Hypothalamus (tissue), 51 donors: Measurements from ENCODE around the gene C1QTNF8.
A peak's percentile ranks its signal among the peaks of the same experiment; 100 is the strongest.

Experiments
- DNase-seq, 51 donors: peaks; one replicate each; lab custom pipeline; 2025; lab: John Stamatoyannopoulos, UW

The C1QTNF8 gene, protein sequence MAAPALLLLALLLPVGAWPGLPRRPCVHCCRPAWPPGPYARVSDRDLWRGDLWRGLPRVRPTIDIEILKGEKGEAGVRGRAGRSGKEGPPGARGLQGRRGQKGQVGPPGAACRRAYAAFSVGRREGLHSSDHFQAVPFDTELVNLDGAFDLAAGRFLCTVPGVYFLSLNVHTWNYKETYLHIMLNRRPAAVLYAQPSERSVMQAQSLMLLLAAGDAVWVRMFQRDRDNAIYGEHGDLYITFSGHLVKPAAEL

DNA sequence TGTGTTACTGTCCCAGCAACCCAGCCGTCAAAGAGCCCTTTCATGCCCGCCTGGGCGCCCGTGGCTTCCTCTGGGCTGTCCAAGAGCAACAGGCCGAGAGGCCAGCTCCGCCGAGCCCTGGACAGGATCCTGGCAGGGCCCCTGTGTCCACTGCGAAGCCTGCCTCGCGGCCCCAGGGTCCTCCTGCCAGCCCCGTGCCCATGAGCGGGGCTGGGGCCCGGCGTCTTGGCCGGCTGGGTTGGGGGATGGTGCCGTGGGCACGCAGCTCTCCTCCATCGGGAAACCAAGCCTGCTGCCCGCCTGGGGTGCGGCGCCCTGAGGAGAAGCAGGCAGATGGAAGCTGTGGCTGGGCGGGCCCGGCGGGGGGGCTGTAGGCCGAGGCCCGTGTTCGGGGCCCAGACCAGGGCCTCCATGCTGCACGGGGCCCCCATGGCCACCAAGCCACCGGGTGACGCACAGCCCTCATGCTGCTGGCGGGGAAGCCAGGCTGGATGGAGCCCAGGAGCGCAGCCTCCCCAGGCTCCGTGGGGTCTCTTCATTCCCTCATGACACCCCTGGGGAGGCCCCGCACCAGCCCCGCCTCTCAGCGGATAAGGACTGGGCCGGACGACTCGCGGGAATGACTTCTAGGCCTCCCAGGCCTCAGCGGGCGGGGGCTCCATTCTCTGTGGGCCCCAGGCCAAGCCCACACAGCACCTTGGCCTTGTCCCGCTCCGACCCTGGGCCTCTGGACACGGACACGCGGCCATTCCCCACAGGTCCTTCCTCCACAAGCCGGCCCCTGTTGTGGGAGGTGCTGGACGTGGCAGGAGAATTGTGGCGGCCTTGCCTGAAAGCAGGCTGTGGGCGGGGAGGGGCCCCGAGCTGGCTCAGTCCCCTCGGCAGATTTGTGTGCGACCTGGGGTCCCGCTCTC is at the start of gene C1QTNF8:
Gene C1QTNF8, minus strand, starts transcription at position 76 of the 914 bp plus-strand sequence. CDS start 1,322 bp downstream, outside the sequence.
- peak in 17 of 51 donors; percentile 6 to 57 (median 21) for DNase-seq

DNA sequence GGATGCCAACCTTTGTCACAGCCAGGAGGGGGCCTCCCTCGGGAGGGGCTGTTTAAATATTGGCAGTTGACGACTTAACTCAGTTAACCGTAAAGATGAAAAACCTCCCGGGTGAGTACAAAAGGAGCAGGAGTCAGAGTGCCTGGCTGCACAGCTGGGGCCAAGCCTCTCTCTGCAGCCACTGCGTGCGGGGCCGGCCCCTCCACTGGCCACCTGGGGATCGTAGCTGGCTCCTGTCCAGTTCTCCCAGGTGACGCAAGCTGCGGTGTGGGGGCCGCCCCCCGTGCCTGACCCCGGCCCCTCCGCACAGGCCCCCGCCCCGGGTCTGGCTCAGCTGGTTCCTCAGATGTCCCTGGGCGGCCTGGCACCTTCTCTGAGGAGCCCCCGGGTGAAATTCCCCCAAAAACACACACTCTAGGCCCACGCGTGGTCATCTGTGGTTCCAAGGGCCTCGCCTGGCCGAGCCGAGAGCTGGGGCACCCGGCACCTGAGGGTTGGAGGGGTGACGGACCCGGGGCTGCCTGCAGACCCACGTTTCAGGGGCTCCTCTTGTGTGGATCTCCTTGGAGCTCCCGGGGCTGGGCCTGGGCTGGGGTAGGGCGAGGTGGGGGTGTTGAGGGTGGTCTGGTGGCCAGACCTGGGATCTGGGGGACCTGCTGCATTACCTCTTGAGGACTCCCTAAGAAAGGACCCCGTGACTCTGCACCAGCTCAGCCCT is 49.5 kb upstream of the C1QTNF8 start:
- DNase-seq = no peak

DNA sequence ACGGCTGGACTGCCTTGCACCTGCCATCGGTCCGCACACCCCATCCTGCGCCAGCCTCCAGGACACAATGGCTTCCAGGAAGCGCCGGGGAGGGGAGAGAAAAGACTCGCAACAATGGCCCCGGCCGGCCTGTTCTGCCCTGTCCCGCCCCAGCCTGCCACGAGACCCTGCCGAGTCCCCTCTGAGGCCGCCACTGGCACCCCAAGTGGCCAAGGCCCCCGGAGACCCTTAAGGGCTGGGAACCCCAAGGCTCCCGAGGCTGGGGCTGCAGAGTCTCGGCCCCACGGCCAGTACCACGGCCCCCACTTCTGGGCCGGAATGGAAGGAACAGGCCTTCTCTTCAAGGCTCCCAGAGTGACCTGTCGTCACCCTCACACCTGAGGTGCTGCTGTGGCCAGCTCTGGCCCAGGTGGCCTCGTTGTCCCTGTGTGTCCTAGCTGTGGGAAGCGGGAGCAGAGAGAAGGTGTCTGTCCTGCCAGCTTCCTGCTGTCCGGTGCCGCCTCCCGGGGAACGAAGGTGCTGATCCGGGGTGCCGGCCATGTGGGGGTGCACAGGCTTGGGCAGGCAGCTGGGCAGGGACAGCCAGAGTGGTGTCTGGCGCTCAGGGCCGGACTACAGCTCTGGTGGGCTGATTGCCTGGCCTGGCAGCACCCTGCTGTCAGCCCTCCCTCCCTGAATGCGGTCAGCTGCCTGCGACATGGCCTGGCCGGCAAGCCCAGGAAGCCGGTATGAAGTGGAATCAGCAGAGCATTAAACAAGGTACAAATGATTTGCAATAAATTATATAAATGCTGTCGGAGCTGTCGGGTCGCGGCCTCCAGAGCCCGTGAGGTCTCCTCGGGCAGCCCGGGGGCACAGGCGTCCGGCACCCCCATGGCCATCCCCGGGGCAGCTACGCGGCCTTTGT is 48.7 kb upstream of the C1QTNF8 start:
- DNase-seq = peak in 7 of 51 donors; percentile 12 to 41 (median 16)

GRCh38 chr16:1143761-1144450 is 47.9 kb upstream of the C1QTNF8 start:
- no peak for DNase-seq

DNA sequence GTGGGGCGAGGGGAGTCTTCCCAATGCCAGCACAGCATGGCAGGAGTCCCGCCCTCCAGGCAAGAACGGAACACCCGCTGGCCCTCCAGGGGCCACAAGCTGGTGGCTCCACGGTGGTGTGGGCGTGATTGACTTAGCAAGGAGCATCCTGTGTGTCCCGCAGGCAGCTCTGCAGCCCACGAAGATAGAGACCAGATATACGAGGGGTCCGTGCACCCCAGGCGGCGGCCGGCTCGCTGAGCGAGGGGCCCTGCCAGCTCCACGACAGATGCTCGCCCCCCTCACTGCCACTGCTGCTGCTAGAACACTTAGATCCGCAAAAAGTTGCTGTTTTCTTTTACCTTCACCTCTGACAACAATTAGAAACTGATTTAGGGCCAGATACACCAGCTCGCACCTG is 46.9 kb upstream of the C1QTNF8 start:
- DNase-seq = no peak

- DNase-seq = no peak
Measured at GRCh38 chr16:1141716-1142115, 45.7 kb upstream of the C1QTNF8 start.

DNA sequence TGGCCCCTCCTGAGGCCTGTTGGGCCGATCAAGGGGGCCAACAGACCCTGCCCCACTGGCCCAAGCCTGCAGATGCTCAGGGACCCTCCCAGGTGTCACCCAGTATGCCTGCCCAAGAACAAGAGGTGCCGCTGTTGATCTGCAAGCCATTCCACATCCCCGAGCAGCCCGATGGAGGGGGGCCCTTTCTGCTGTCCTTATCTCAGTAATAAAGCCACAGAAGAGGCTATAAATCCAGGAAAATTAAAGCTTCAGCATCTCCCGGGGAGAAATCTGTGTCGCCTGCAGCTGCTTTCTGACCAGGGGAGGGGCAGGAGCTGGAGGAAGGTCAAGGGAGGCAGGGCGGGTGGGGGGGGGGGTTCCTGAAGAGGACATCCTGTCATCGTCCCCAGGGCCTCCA is 45.1 kb upstream of the C1QTNF8 start:
- DNase-seq = no peak

DNA sequence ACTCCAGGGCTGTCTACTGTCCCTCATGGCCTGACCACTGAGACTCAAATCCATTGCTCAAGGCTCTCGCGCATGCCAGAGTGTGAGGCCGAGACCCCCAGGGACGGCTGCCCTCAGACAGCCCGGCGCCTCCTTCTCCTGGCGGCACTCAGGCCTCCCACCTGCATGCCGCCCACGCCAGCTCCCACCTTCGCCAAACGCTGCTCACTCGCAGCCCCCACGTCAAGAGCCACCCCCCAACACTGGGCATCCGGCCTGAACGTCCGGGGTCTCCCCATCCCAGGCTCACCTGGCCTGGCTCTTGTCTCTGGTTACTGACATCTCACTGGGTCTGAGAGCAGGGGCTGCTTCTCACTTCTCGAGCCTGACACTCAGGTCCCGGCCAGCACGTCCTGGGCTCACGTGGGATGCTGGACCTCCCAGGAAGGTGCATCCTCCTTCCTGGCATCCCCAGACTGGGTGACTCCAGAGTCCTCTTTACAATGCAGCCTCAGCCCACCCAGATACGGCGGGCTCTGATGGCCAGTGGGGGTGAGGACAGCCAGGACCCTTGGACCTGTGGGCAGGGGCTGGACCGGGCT is 44.6 kb upstream of the C1QTNF8 start:
- no peak for DNase-seq

DNA sequence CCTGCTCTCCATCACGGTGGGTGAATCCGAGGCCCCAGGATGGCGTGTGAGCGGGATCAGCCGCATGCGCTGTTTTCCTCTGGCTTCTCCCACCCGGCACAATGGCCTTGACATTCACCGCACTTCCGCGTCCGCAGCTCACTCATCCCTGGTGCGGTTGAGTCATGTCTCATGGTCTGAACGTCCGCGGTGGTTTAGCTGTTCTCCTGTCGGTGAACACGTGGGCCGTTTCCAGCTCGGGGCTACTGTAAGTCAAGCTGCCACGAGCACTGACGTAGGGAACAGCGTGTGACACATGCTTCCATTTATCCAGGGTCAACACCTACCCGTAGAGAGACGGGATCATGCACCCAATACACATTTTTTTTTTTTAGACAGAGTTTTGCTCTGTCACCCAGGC is 41.6 kb upstream of the C1QTNF8 start:
- no peak for DNase-seq

GRCh38 chr16:1135459-1135825 is 39.4 kb upstream of the C1QTNF8 start:
- DNase-seq = no peak

- DNase-seq = no peak
Measured at GRCh38 chr16:1134776-1135458, 38.9 kb upstream of the C1QTNF8 start.

GRCh38 chr16:1133810-1134520 is 37.9 kb upstream of the C1QTNF8 start:
- DNase-seq = no peak

- DNase-seq = no peak
Measured at GRCh38 chr16:1133271-1133670, 37.2 kb upstream of the C1QTNF8 start.

GRCh38 chr16:1132431-1132830 is 36.4 kb upstream of the C1QTNF8 start:
- DNase-seq = no peak

- DNase-seq = no peak
Measured at GRCh38 chr16:1131378-1131994, 35.4 kb upstream of the C1QTNF8 start.

DNA sequence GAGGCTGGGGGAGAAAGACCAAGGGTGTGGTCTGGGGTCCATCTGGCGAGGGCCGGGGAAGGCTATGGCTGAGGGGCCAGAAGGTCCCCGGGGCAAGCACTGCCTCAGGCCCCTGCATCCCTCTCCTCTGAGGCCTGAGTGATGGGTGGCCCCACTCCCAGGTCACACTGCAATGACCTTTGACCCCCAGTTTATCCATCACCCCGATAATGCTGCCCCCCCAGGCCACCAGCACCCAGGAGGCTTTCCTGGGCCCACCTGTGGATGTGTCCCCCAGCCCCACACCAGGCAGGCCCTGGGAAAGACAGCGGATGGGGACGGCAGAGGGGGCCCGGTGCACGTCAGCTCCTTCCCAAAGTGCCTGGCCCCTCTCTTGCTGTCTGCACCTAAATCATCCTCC is 34.3 kb upstream of the C1QTNF8 start:
- no peak for DNase-seq

- no peak for DNase-seq
Measured at GRCh38 chr16:1129106-1129960, 33.3 kb upstream of the C1QTNF8 start.
